SU-DHL-6 (cell line): ENCODE data around the gene KIF15.

Source experiments
- H2AFZ ChIP-seq: fragments of 200-600 bp; sonication (generic); 2 replicates; pipeline ENCODE4 v1.6.1; 2014; ENCODE audit warnings: low read depth, mild to moderate bottlenecking, moderate library complexity, mixed read lengths, antibody characterized with exemption, low read length; ENCODE audit not compliant: severe bottlenecking
- H3F3A ChIP-seq: fragments of 200-600 bp; shearing (Covaris generic); 2 replicates; pipeline ENCODE4 v1.6.0; 2016; ENCODE audit warnings: antibody characterized with exemption, mild to moderate bottlenecking; ENCODE audit not compliant: insufficient read depth
- H3K27ac ChIP-seq: fragments of 200-600 bp; sonication (generic); 2 replicates; pipeline ENCODE4 v1.5.1; 2016; ENCODE audit warnings: low read depth, mild to moderate bottlenecking, low read length, moderate library complexity, mixed read lengths
- H3K27me3 ChIP-seq: fragments of 200-600 bp; sonication (generic), shearing (Covaris generic); 2 replicates; pipeline ENCODE4 v1.6.0; 2014; ENCODE audit warnings: mild to moderate bottlenecking, low read length
- H3K36me3 ChIP-seq: fragments of 200-600 bp; sonication (generic); 2 replicates; pipeline ENCODE4 v1.6.1; 2014; ENCODE audit warnings: mild to moderate bottlenecking, low read length, mixed read lengths
- H3K4me2 ChIP-seq: fragments of 300-600, 200-600 bp; shearing (Covaris generic), sonication (generic); 2 replicates; pipeline ENCODE4 v1.6.0; 2014; ENCODE audit warnings: low read length, low read depth, mild to moderate bottlenecking; ENCODE audit not compliant: poor library complexity, severe bottlenecking
- H3K4me3 ChIP-seq: fragments of 200-600 bp; sonication (generic); 2 replicates; pipeline ENCODE4 v1.5.1; 2014; ENCODE audit warnings: antibody characterized with exemption, low read length, mild to moderate bottlenecking, mixed read lengths; ENCODE audit not compliant: insufficient read depth, poor library complexity, severe bottlenecking
- H3K79me2 ChIP-seq: fragments of 200-600 bp; sonication (generic); 2 replicates; pipeline ENCODE4 v1.6.1; 2014; ENCODE audit warnings: mild to moderate bottlenecking, low read length, moderate library complexity; ENCODE audit not compliant: insufficient read depth
- H3K9ac ChIP-seq: fragments of 200-600 bp; sonication (generic); 2 replicates; pipeline ENCODE4 v1.7.0; 2014; ENCODE audit warnings: mild to moderate bottlenecking, low read length
- H3K9me2 ChIP-seq: fragments of 200-600 bp; sonication (generic); replicated peaks from 2 replicates; pipeline ENCODE4 v1.6.1; 2014; ENCODE audit warnings: low read length; ENCODE audit not compliant: insufficient read depth
- H3K9me3 ChIP-seq: fragments of 200-600 bp; sonication (generic); 2 replicates; pipeline ENCODE4 v1.6.1; 2014; ENCODE audit warnings: low read length, mixed read lengths; ENCODE audit not compliant: insufficient read depth
- H4K20me1 ChIP-seq: fragments of 200-600 bp; sonication (generic); 2 replicates; pipeline ENCODE4 v1.6.1; 2014; ENCODE audit warnings: low read depth, mild to moderate bottlenecking, antibody characterized with exemption, low read length, moderate library complexity, mixed read lengths
- CTCF ChIP-seq: fragments of 200-600 bp; sonication (generic); IDR thresholded peaks from one replicate; pipeline ENCODE4 v1.5.1; 2017; ENCODE audit warnings: antibody characterized with exemption, mild to moderate bottlenecking, low read length, moderate library complexity; ENCODE audit not compliant: insufficient read depth, poor library complexity, severe bottlenecking
- EZH2phosphoT487 ChIP-seq: fragments of 200-600 bp; sonication (generic), shearing (Covaris generic); conservative IDR thresholded peaks from 2 replicates; pipeline ENCODE4 v1.6.1; 2018; ENCODE audit warnings: mild to moderate bottlenecking, antibody characterized with exemption, low read length, moderate library complexity, mixed read lengths

The KIF15 gene

DNA sequence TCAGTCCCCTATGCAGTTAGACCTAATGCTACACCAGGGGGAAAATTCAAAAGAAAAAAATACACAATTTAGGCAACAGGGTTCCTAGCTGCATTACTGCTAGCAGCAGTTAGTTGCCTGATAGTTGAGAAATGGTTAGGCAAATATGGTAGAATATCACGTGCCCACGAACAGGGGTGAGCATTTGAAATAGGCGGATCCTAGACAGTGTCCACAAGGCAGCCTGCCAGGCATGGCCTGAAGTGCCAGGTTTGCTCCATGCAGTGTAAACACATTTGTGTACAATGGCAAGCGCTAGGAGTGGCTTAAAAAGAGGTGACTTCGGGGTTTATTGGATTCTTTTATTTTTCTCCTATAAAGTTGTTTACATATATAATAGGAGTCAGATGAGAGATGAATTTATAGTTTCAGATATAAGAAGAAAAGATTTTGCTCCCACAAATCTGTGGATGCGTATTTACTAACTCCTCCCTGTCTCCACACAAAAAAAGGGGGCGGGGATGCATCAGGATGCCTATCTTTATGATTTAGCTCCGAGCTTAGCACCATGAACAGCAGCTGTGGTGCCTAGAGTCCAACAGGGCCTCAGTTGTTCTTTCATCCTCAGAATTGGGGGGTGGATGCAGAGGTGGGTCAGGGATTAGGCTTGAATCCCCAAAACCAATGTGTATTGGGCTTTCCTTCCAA, 108.9 kb downstream of the KIF15 start:
- Histone ChIP-seq H4K20me1 (no peaks in the 10 kb centered on the region), H3K27me3 (no peaks in the 10 kb centered on the region), H3K4me2 (no peak overlapping the region), H3K9me3 (no peaks in the 10 kb centered on the region), H3K4me3 (no peak overlapping the region), H3K27ac (no peak overlapping the region), H3K79me2 (no peaks in the 10 kb centered on the region), H3K36me3 (no peaks in the 10 kb centered on the region), H3K9me2 (no peaks in the 10 kb centered on the region), H3F3A (no peaks in the 10 kb centered on the region), H2AFZ (no peak overlapping the region), H3K9ac (no peak overlapping the region)
- no peak for TF ChIP-seq EZH2phosphoT487
- TF ChIP-seq CTCF: no peak

DNA sequence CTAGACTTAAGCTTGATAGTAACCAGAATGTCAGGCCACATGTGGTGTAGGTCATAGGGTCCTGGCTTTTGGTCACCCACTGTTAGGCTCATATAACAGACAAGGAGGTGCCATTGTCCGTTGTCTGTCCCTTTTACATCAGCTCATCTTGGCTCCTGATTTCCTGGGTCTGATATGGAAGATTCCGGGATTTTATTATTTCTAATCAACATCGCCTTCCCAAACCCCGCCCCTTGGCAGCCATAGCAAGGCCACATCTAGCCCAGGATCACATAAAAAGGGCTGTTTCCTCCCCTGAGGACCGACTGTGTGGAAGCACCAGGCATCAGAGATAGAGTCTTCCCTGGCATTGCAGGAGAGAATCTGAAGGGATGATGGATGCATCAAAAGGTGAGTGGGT, 112.7 kb downstream of the KIF15 start, which contains the start of gene TGM4:
TGM4 (plus strand) TSS at position 301 of the 400 bp plus-strand sequence; CDS start at position 372, 71 bp downstream.
- Histone ChIP-seq H3K27me3 (no peaks in the 10 kb centered on the region), H3K4me2 (no peak within 1 kb of the TSS), H3K9ac (no peak within 1 kb of the TSS), H3F3A (no peaks in the 10 kb centered on the region), H3K9me2 (no peaks in the 10 kb centered on the region), H3K4me3 (no peak within 1 kb of the TSS), H2AFZ (no peak within 1 kb of the TSS), H3K27ac (no peak within 1 kb of the TSS), H3K79me2 (no peaks in the 10 kb centered on the region), H3K9me3 (no peaks in the 10 kb centered on the region), H3K36me3 (no peaks in the 10 kb centered on the region), H4K20me1 (no peaks in the 10 kb centered on the region)
- TF ChIP-seq CTCF (no peak), EZH2phosphoT487 (no peak)

GRCh38 chr3:44875596-44875995, 114.0 kb downstream of the KIF15 start:
- Histone ChIP-seq H3K4me2 (no peak overlapping the region), H4K20me1 (no peaks in the 10 kb centered on the region), H3K4me3 (no peak overlapping the region), H3K79me2 (no peaks in the 10 kb centered on the region), H3K27ac (no peak overlapping the region), H3K36me3 (no peaks in the 10 kb centered on the region), H3K9ac (no peak overlapping the region), H3K9me3 (no peaks in the 10 kb centered on the region), H3F3A (no peaks in the 10 kb centered on the region), H3K27me3 (no peaks in the 10 kb centered on the region), H2AFZ (no peak overlapping the region), H3K9me2 (no peaks in the 10 kb centered on the region)
- TF ChIP-seq CTCF (no peak), EZH2phosphoT487 (no peak)
